ENCODE results near the gene PYGO2. TPM values are rescaled to one million over a fixed set of nuclear protein-coding genes. Genes with fewer than 3 reads are reported as not detected.

The PYGO2 gene
- total RNA-seq, 1 experiment from 2014 or later: 35.9 TPM

GRCh38 chr1:154969246-154969645 is 7.7 kb upstream of the PYGO2 start:
- no peak for TF ChIP-seq CTCF (IDR thresholded peaks at IDR 0.05; ENCODE audit: unreplicated experiment)
- H3K4me1 Mint-ChIP-seq (ENCODE audit: insufficient read depth, unreplicated experiment): peaks cover 49% of the 10 kb centered on the region
- H3K9me3 Mint-ChIP-seq (ENCODE audit: unreplicated experiment): no peaks in the 10 kb centered on the region
- H3K4me3 Mint-ChIP-seq (ENCODE audit: unreplicated experiment): no peak overlapping the region
- no peak overlapping the region for H3K27ac Mint-ChIP-seq (ENCODE audit: low read depth, unreplicated experiment)
- H3K36me3 Mint-ChIP-seq (ENCODE audit: insufficient read depth, unreplicated experiment): peaks cover 68% of the 10 kb centered on the region
- POLR2A ChIA-PET: interaction anchor here (0.6 to 41.1 kb wide), 14 partner anchors 2 to 224 kb away, joined by 3 to 1917 read pairs (median 75); partner anchors contain the start of genes ADAM15, CKS1B, EFNA1 and EFNA3
- BruUV-seq (replicated peaks): no TSS peak
- CTCF ChIA-PET: interaction anchor here (0.7 to 6.7 kb wide), 11 partner anchors 7 to 116 kb away, joined by 3 to 64 read pairs (median 7); partner anchors contain the start of genes FLAD1, LENEP, PYGO2 and ZBTB7B
- intact Hi-C loops (cut with micrococcal nuclease): no loop called here
- no peaks in the 10 kb centered on the region for H3K27me3 Mint-ChIP-seq (ENCODE audit: insufficient read depth, unreplicated experiment)
- DNase-seq (ENCODE audit: unreplicated experiment): no peak

DNA sequence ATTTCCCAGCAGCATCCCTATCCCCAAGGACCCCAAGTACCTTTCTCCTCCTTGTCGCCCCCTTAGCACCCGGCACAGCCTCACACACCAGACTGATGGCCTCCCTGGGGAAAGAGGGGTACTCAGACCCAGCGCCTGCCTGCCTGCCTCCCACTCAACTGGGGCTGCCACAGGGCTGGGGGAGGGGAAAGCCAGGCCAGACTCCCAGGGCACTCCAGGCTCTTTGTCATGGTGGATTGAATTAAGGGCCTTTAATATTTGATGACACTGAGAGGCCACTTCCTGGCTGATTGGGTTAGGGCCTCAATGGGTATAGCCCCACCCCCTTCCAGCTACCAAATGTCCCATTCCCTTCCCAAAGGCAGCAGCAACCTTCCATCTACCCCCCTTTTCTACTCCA is 7.1 kb upstream of the PYGO2 start:
- Mint-ChIP-seq H3K27me3 (ENCODE audit: insufficient read depth, unreplicated experiment) (no peaks in the 10 kb centered on the region), H3K9me3 (ENCODE audit: unreplicated experiment) (no peaks in the 10 kb centered on the region), H3K4me1 (ENCODE audit: insufficient read depth, unreplicated experiment) (peaks cover 54% of the 10 kb centered on the region), H3K4me3 (ENCODE audit: unreplicated experiment) (no peak overlapping the region), H3K36me3 (ENCODE audit: insufficient read depth, unreplicated experiment) (peaks cover 73% of the 10 kb centered on the region), H3K27ac (ENCODE audit: low read depth, unreplicated experiment) (no peak overlapping the region)
- ChIA-PET POLR2A (interaction anchor here (0.6 to 41.1 kb wide), 8 partner anchors 2 to 110 kb away, joined by 3 to 1917 read pairs (median 151); partner anchors contain the start of genes ADAM15, CKS1B, EFNA3 and FLAD1), CTCF (interaction anchor here (0.8 to 6.7 kb wide), 5 partner anchors 16 to 117 kb away, joined by 3 to 64 read pairs (median 18); partner anchors contain the start of genes LENEP and ZBTB7B)
- no peak for DNase-seq (ENCODE audit: unreplicated experiment)
- intact Hi-C loops (cut with micrococcal nuclease): no loop called here
- no peak for TF ChIP-seq CTCF (IDR thresholded peaks at IDR 0.05; ENCODE audit: unreplicated experiment)
- no TSS peak for BruUV-seq (replicated peaks)

DNA sequence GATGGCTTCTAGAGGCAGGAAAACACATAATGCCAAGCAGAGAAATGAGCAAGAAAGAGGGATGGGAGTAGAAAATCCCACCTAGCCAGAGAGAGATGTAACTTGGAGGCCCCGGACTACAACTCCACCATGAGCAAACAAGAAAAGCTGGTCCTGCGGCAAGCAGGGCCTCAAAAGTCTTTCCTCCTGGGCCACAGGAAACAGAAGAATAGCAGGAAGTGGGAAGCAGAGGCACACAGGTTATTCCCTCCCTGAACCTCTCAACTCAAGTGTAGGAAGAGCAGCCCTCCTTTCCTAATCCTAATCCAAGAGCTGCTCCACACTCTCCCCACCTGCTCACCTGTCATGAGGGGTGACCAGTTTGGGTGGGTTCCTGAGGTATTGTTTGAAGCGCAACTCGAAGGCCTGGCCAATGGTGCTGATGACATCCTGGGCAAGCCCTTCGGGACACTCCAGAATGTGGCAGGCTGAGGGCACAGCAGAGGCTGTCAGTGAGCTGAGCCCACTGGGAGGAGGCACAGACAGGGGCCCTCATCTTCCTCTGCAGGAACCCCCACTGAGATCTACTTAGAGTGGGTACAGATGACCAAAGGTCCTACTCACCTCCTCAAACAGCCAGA is 5.9 kb upstream of the PYGO2 start:
- peaks cover 86% of the 10 kb centered on the region for H3K36me3 Mint-ChIP-seq (ENCODE audit: insufficient read depth, unreplicated experiment)
- no peak overlapping the region for H3K4me3 Mint-ChIP-seq (ENCODE audit: unreplicated experiment)
- CTCF ChIA-PET: interaction anchor here (0.6 to 4.7 kb wide), 11 partner anchors 11 to 268 kb away, joined by 3 to 33 read pairs (median 3); partner anchors contain the start of gene PMVK
- peaks cover 60% of the 10 kb centered on the region for H3K4me1 Mint-ChIP-seq (ENCODE audit: insufficient read depth, unreplicated experiment)
- POLR2A ChIA-PET: interaction anchor here (0.7 to 39.6 kb wide), 4 partner anchors 9 to 45 kb away, joined by 3 to 1917 read pairs (median 74); partner anchors contain the start of genes CKS1B, FLAD1, LENEP and PMVK
- no peaks in the 10 kb centered on the region for H3K9me3 Mint-ChIP-seq (ENCODE audit: unreplicated experiment)
- no peak overlapping the region for H3K27ac Mint-ChIP-seq (ENCODE audit: low read depth, unreplicated experiment)
- H3K27me3 Mint-ChIP-seq (ENCODE audit: insufficient read depth, unreplicated experiment): no peaks in the 10 kb centered on the region
- TF ChIP-seq CTCF (IDR thresholded peaks at IDR 0.05; ENCODE audit: unreplicated experiment): no peak
- no TSS peak for BruUV-seq (replicated peaks)
- intact Hi-C loops (cut with micrococcal nuclease): no loop called here
- DNase-seq (ENCODE audit: unreplicated experiment): no peak

DNA sequence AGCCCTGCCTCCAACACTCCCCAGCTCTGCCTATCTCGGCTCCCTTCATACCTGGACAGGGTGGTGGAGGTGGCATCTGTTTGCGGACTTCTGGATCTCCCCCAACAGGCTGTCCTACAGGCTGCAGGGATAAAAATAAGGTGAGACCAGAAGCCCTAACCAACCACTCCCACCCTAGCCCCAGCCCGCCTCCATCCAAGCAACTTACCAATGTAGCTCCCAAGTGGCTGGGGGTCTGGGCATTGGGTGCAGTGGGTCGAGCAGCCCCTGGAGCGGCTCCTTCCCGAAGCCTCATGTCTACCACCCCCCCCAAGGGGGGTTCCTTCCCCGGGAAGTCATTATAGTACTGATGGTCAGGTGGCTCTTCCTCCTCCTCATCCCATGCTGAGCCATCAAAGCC is 4.5 kb upstream of the PYGO2 start:
- no peak overlapping the region for H3K27ac Mint-ChIP-seq (ENCODE audit: low read depth, unreplicated experiment)
- TF ChIP-seq CTCF (IDR thresholded peaks at IDR 0.05; ENCODE audit: unreplicated experiment): no peak
- H3K9me3 Mint-ChIP-seq (ENCODE audit: unreplicated experiment): no peaks in the 10 kb centered on the region
- H3K4me3 Mint-ChIP-seq (ENCODE audit: unreplicated experiment): no peak overlapping the region
- DNase-seq (ENCODE audit: unreplicated experiment): no peak
- POLR2A ChIA-PET: interaction anchor here (2.6 to 39.6 kb wide), 3 partner anchors 10 to 51 kb away, joined by 11 to 1917 read pairs (median 19); partner anchors contain the start of genes CKS1B, FLAD1, LENEP and PBXIP1
- H3K36me3 Mint-ChIP-seq (ENCODE audit: insufficient read depth, unreplicated experiment): peaks cover 93% of the 10 kb centered on the region
- H3K4me1 Mint-ChIP-seq (ENCODE audit: insufficient read depth, unreplicated experiment): peaks cover 52% of the 10 kb centered on the region
- BruUV-seq (replicated peaks): no TSS peak
- H3K27me3 Mint-ChIP-seq (ENCODE audit: insufficient read depth, unreplicated experiment): no peaks in the 10 kb centered on the region
- intact Hi-C loops (cut with micrococcal nuclease): no loop called here
- CTCF ChIA-PET: interaction anchor here (0.6 to 4.7 kb wide), 20 partner anchors 8 to 406 kb away, joined by 3 to 33 read pairs (median 4); partner anchors contain the start of genes CKS1B, PBXIP1 and PMVK

Measured in MCF 10A (cell line).